ENCODE data around the gene PIBF1. TPM values are rescaled to one million over a fixed set of nuclear protein-coding genes. Genes with fewer than 3 reads are reported as not detected.

Gene PIBF1
- total RNA-seq, 1 experiment from 2014 or later, result 12.9 TPM

GRCh38 chr13:72737033-72737432 is 44.9 kb upstream of the PIBF1 start:
- H3K27me3 Mint-ChIP-seq (ENCODE audit: low read depth), result no peaks in the 10 kb centered on the region
- no peak for TF ChIP-seq ESRRA (CRISPR knock-in tag; IDR thresholded peaks at IDR 0.05; ENCODE audit: borderline replicate concordance)
- TF ChIP-seq CBFB (CRISPR knock-in tag; IDR thresholded peaks at IDR 0.05; ENCODE audit: low read depth), result no peak
- no peak for TF ChIP-seq ZNF219 (CRISPR knock-in tag; IDR thresholded peaks at IDR 0.05; ENCODE audit: borderline replicate concordance)
- TF ChIP-seq PREB (CRISPR knock-in tag; IDR thresholded peaks at IDR 0.05; ENCODE audit: borderline replicate concordance), result no peak
- TF ChIP-seq NFATC4 (CRISPR knock-in tag; IDR thresholded peaks at IDR 0.05), result no peak
- no peak for TF ChIP-seq HMGXB4 (CRISPR knock-in tag; IDR thresholded peaks at IDR 0.05)
- no peak for TF ChIP-seq CTCF (IDR thresholded peaks at IDR 0.05)
- no peak for TF ChIP-seq FOXK1 (CRISPR knock-in tag; IDR thresholded peaks at IDR 0.05)
- no peak for TF ChIP-seq TP53 (CRISPR knock-in tag; IDR thresholded peaks at IDR 0.05)
- TF ChIP-seq JUN (CRISPR knock-in tag; IDR thresholded peaks at IDR 0.05), result no peak
- no peak for TF ChIP-seq ZNF671 (CRISPR knock-in tag; IDR thresholded peaks at IDR 0.05)
- no peak for TF ChIP-seq TCF7 (CRISPR knock-in tag; IDR thresholded peaks at IDR 0.05; ENCODE audit: low read depth)
- no peak for TF ChIP-seq OVOL2 (CRISPR knock-in tag; IDR thresholded peaks at IDR 0.05; ENCODE audit: borderline replicate concordance)
- TF ChIP-seq JAZF1 (CRISPR knock-in tag; IDR thresholded peaks at IDR 0.05), result no peak
- no peak for TF ChIP-seq IRF2 (CRISPR knock-in tag; IDR thresholded peaks at IDR 0.05; ENCODE audit: borderline replicate concordance, low read depth)
- TF ChIP-seq ELF4 (CRISPR knock-in tag; IDR thresholded peaks at IDR 0.05; ENCODE audit: low read depth), result no peak
- TF ChIP-seq E2F4 (CRISPR knock-in tag; IDR thresholded peaks at IDR 0.05; ENCODE audit: borderline replicate concordance, low read depth), result no peak
- no peak for TF ChIP-seq KAT7 (CRISPR knock-in tag; IDR thresholded peaks at IDR 0.05; ENCODE audit: borderline replicate concordance)
- TF ChIP-seq, protein P1, sequence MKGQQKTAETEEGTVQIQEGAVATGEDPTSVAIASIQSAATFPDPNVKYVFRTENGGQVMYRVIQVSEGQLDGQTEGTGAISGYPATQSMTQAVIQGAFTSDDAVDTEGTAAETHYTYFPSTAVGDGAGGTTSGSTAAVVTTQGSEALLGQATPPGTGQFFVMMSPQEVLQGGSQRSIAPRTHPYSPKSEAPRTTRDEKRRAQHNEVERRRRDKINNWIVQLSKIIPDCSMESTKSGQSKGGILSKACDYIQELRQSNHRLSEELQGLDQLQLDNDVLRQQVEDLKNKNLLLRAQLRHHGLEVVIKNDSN (CRISPR knock-in tag; IDR thresholded peaks at IDR 0.05), result no peak
- TF ChIP-seq PRRX2 (CRISPR knock-in tag; IDR thresholded peaks at IDR 0.05), result no peak
- H3K27ac Mint-ChIP-seq, result no peak overlapping the region
- no peak overlapping the region for H3K4me3 Mint-ChIP-seq
- no peaks in the 10 kb centered on the region for H3K4me1 Mint-ChIP-seq
- DNase-seq (ENCODE audit: low spot score) (no peak), ATAC-seq (no peak)
- ChIA-PET POLR2A (no interaction called here), CTCF (no interaction called here)
- H3K36me3 Mint-ChIP-seq, result peaks cover 40% of the 10 kb centered on the region
- H3K9me3 Mint-ChIP-seq, result no peaks in the 10 kb centered on the region

- no peaks in the 10 kb centered on the region for H3K9me3 Mint-ChIP-seq
- no peaks in the 10 kb centered on the region for H3K27me3 Mint-ChIP-seq (ENCODE audit: low read depth)
- DNase-seq (ENCODE audit: low spot score) (no peak), ATAC-seq (no peak)
- H3K4me3 Mint-ChIP-seq, result no peak overlapping the region
- H3K27ac Mint-ChIP-seq, result no peak overlapping the region
- TF ChIP-seq RELA (CRISPR knock-in tag; IDR thresholded peaks at IDR 0.05; ENCODE audit: borderline replicate concordance), result no peak
- TF ChIP-seq MXD4 (CRISPR knock-in tag; IDR thresholded peaks at IDR 0.05; ENCODE audit: borderline replicate concordance), result no peak
- no peak for TF ChIP-seq NR2C2 (CRISPR knock-in tag; IDR thresholded peaks at IDR 0.05)
- H3K4me1 Mint-ChIP-seq, result no peaks in the 10 kb centered on the region
- ChIA-PET CTCF (no interaction called here), POLR2A (no interaction called here)
- peaks cover 39% of the 10 kb centered on the region for H3K36me3 Mint-ChIP-seq
Measured at GRCh38 chr13:72740015-72740414, 41.9 kb upstream of the PIBF1 start.

All from WTC11 (cell line).